ENCODE results near the gene ZC3H7A. TPM values are rescaled to one million over a fixed set of nuclear protein-coding genes. Genes with fewer than 3 reads are reported as not detected.

Gene ZC3H7A
- total and polyA plus RNA-seq, 4 donors = 12.4 to 37.7 (median 24.7) TPM

DNA sequence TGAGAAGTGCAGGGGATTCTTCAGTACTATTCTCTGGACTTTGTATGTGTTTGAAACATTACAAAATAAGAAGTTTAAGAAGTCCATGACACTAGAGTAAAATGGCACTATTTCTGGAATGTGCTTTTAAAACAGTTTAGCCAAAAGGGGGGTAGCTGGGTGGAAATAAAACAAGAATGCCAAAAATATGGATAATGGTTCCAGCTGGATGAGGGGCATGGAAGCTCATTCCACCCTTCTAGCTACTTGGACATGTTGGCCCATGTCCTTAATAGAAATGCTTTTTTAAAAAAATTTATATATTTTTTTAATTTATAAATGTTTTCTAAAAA lies 13.1 kb downstream of the ZC3H7A start (continued):
- TF ChIP-seq, protein P1, sequence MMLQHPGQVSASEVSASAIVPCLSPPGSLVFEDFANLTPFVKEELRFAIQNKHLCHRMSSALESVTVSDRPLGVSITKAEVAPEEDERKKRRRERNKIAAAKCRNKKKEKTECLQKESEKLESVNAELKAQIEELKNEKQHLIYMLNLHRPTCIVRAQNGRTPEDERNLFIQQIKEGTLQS (IDR thresholded peaks at IDR 0.05) = no peak
- no peak for TF ChIP-seq FOXA2 (IDR thresholded peaks at IDR 0.05)
- TF ChIP-seq YY1 (IDR thresholded peaks at IDR 0.05) = no peak
- no peak for TF ChIP-seq HNF4G (IDR thresholded peaks at IDR 0.05)
- no peak for TF ChIP-seq HNF4A (conservative IDR thresholded peaks at IDR 0.05)
- TF ChIP-seq, protein P2, sequence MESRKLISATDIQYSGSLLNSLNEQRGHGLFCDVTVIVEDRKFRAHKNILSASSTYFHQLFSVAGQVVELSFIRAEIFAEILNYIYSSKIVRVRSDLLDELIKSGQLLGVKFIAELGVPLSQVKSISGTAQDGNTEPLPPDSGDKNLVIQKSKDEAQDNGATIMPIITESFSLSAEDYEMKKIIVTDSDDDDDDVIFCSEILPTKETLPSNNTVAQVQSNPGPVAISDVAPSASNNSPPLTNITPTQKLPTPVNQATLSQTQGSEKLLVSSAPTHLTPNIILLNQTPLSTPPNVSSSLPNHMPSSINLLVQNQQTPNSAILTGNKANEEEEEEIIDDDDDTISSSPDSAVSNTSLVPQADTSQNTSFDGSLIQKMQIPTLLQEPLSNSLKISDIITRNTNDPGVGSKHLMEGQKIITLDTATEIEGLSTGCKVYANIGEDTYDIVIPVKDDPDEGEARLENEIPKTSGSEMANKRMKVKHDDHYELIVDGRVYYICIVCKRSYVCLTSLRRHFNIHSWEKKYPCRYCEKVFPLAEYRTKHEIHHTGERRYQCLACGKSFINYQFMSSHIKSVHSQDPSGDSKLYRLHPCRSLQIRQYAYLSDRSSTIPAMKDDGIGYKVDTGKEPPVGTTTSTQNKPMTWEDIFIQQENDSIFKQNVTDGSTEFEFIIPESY (IDR thresholded peaks at IDR 0.05) = no peak
- no peak for TF ChIP-seq RXRA (IDR thresholded peaks at IDR 0.05)
- TF ChIP-seq, protein P3, sequence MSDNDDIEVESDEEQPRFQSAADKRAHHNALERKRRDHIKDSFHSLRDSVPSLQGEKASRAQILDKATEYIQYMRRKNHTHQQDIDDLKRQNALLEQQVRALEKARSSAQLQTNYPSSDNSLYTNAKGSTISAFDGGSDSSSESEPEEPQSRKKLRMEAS (IDR thresholded peaks at IDR 0.05) = no peak
- no peak for TF ChIP-seq SP1 (IDR thresholded peaks at IDR 0.05)
- TF ChIP-seq EGR1 (IDR thresholded peaks at IDR 0.05; ENCODE audit: low read depth in 2 of 2) = no peak
- TF ChIP-seq TAF1 (conservative IDR thresholded peaks at IDR 0.05) = no peak
- no peak for TF ChIP-seq NR2F2 (IDR thresholded peaks at IDR 0.05)

DNA sequence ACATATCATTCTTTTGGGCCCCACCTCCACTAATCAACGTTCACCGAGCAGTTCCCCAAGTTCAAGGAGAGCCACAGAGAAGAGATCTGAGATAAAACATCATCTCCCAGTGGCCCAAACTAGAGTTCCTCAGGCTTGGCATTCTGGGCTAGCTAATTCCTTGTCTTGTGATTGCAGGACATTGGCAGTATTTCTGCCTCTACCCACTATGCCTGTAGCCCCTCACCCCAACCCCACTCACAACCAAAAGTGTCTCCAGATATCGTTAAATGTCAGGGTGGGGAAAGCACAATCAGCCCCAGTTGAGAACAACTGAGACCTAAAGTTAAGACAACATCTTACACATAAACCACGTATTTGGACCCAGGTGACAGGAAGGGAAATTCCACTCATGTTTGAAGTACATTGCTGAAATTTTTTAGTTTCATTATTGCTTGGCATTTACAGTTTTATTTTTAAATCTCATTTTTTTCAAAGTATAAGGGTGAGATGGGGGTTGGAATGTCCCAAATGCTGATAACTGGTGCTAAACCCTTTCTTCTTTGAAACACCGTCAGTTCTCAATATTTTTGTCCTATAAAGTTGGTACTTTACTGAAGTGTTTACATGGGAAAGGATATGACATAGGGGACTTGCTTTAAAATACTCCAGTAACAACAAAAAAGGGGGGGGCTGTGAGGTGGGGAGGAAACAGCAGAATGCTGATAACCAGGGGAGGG lies 13.6 kb downstream of the ZC3H7A start:
- WGBS = 25% methylated on average over 5 of the region's 5 CpGs
- H3K9me3 ChIP-seq (ENCODE audit: control insufficient read depth in 4 of 4, low read length in 3 of 4) = no peaks in the 10 kb centered on the region
- H3K27ac ChIP-seq (ENCODE audit: low read depth in 1 of 2, low read length in 2 of 2) = peak overlapping the region; percentile 75 to 90
- H3K4me1 ChIP-seq (ENCODE audit: control insufficient read depth in 4 of 4, insufficient read depth in 4 of 4, low read length in 3 of 4) = peaks cover 4 to 28% (median 18%) of the 10 kb centered on the region in 4 donors
- no peak overlapping the region for H3K4me3 ChIP-seq (ENCODE audit: low read depth in 1 of 3, low read length in 3 of 3)
- DNase-seq (ENCODE audit: low spot score) = no peak
- TF ChIP-seq FOXA1 (IDR thresholded peaks at IDR 0.05) = no peak
- TF ChIP-seq, protein P4, sequence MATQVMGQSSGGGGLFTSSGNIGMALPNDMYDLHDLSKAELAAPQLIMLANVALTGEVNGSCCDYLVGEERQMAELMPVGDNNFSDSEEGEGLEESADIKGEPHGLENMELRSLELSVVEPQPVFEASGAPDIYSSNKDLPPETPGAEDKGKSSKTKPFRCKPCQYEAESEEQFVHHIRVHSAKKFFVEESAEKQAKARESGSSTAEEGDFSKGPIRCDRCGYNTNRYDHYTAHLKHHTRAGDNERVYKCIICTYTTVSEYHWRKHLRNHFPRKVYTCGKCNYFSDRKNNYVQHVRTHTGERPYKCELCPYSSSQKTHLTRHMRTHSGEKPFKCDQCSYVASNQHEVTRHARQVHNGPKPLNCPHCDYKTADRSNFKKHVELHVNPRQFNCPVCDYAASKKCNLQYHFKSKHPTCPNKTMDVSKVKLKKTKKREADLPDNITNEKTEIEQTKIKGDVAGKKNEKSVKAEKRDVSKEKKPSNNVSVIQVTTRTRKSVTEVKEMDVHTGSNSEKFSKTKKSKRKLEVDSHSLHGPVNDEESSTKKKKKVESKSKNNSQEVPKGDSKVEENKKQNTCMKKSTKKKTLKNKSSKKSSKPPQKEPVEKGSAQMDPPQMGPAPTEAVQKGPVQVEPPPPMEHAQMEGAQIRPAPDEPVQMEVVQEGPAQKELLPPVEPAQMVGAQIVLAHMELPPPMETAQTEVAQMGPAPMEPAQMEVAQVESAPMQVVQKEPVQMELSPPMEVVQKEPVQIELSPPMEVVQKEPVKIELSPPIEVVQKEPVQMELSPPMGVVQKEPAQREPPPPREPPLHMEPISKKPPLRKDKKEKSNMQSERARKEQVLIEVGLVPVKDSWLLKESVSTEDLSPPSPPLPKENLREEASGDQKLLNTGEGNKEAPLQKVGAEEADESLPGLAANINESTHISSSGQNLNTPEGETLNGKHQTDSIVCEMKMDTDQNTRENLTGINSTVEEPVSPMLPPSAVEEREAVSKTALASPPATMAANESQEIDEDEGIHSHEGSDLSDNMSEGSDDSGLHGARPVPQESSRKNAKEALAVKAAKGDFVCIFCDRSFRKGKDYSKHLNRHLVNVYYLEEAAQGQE (IDR thresholded peaks at IDR 0.05) = peak; percentile 31
- no peaks in the 10 kb centered on the region for H3K27me3 ChIP-seq (ENCODE audit: control insufficient read depth in 4 of 4, insufficient read depth in 4 of 4, low read length in 3 of 4)
- peak overlapping the region in 1 of 2 donors; percentile 61 for H3K9ac ChIP-seq (ENCODE audit: low read depth in 1 of 2, low read length in 2 of 2)
- H3K36me3 ChIP-seq (ENCODE audit: control insufficient read depth in 4 of 4, insufficient read depth in 3 of 4, low read depth in 1 of 4, low read length in 3 of 4) = peaks cover 0 to 6% (median 4%) of the 10 kb centered on the region in 4 donors

DNA sequence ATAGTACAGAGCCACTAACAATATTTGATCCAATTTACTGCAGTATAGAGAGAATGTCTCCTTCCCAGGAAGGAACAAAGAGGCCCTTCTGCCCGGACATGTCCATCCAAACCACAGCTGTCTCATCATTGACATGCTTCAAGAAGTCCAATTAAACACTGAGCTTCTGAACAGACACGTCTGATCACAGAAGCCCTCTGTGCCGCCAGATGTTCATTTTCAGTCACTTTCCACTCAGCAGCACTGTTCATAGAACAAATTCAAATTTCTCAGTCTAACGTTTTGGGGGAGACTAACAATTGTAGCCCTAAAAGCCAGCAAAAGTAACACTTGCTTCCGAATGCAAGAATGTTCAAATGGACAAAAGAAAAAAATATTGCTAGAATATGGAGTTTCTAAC lies 15.3 kb downstream of the ZC3H7A start:
- H3K4me1 ChIP-seq (ENCODE audit: control insufficient read depth in 4 of 4, insufficient read depth in 4 of 4, low read length in 3 of 4) = peaks cover 4 to 26% (median 17%) of the 10 kb centered on the region in 4 donors
- 76% methylated on average over 5 of the region's 5 CpGs for WGBS
- H3K36me3 ChIP-seq (ENCODE audit: control insufficient read depth in 4 of 4, insufficient read depth in 3 of 4, low read depth in 1 of 4, low read length in 3 of 4) = peaks cover 0 to 12% (median 7%) of the 10 kb centered on the region in 4 donors
- TF ChIP-seq, protein P4 (IDR thresholded peaks at IDR 0.05) = no peak
- TF ChIP-seq FOXA1 (IDR thresholded peaks at IDR 0.05) = no peak
- no peak for TF ChIP-seq HNF4G (IDR thresholded peaks at IDR 0.05)
- TF ChIP-seq YY1 (IDR thresholded peaks at IDR 0.05) = no peak
- TF ChIP-seq, protein P5, sequence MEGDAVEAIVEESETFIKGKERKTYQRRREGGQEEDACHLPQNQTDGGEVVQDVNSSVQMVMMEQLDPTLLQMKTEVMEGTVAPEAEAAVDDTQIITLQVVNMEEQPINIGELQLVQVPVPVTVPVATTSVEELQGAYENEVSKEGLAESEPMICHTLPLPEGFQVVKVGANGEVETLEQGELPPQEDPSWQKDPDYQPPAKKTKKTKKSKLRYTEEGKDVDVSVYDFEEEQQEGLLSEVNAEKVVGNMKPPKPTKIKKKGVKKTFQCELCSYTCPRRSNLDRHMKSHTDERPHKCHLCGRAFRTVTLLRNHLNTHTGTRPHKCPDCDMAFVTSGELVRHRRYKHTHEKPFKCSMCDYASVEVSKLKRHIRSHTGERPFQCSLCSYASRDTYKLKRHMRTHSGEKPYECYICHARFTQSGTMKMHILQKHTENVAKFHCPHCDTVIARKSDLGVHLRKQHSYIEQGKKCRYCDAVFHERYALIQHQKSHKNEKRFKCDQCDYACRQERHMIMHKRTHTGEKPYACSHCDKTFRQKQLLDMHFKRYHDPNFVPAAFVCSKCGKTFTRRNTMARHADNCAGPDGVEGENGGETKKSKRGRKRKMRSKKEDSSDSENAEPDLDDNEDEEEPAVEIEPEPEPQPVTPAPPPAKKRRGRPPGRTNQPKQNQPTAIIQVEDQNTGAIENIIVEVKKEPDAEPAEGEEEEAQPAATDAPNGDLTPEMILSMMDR (IDR thresholded peaks at IDR 0.05; ENCODE audit: low read depth, low read length, missing input control) = no peak
- TF ChIP-seq, protein P3 (IDR thresholded peaks at IDR 0.05) = no peak
- no peak for TF ChIP-seq JUND (IDR thresholded peaks at IDR 0.05)
- DNase-seq (ENCODE audit: low spot score) = no peak
- H3K9ac ChIP-seq (ENCODE audit: low read depth in 1 of 2, low read length in 2 of 2) = no peak overlapping the region
- peak overlapping the region; percentile 75 to 90 for H3K27ac ChIP-seq (ENCODE audit: low read depth in 1 of 2, low read length in 2 of 2)
- H3K27me3 ChIP-seq (ENCODE audit: control insufficient read depth in 4 of 4, insufficient read depth in 4 of 4, low read length in 3 of 4) = no peaks in the 10 kb centered on the region
- no peak overlapping the region for H3K4me3 ChIP-seq (ENCODE audit: low read depth in 1 of 3, low read length in 3 of 3)
- H3K9me3 ChIP-seq (ENCODE audit: control insufficient read depth in 4 of 4, low read length in 3 of 4) = no peaks in the 10 kb centered on the region
